SU-DHL-6 (cell line): ENCODE results near the gene ITPKB.
A peak's percentile ranks its signal among the peaks of the same experiment; 100 is the strongest.

Source experiments
- H2AFZ ChIP-seq: fragments of 200-600 bp; sonication (generic); 2 replicates; pipeline ENCODE4 v1.6.1; 2014; ENCODE audit warnings: low read depth, mild to moderate bottlenecking, moderate library complexity, mixed read lengths, antibody characterized with exemption, low read length; ENCODE audit not compliant: severe bottlenecking
- H3F3A ChIP-seq: fragments of 200-600 bp; shearing (Covaris generic); 2 replicates; pipeline ENCODE4 v1.6.0; 2016; ENCODE audit warnings: antibody characterized with exemption, mild to moderate bottlenecking; ENCODE audit not compliant: insufficient read depth
- H3K27ac ChIP-seq: fragments of 200-600 bp; sonication (generic); 2 replicates; pipeline ENCODE4 v1.5.1; 2016; ENCODE audit warnings: low read depth, mild to moderate bottlenecking, low read length, moderate library complexity, mixed read lengths
- H3K27me3 ChIP-seq: fragments of 200-600 bp; sonication (generic), shearing (Covaris generic); 2 replicates; pipeline ENCODE4 v1.6.0; 2014; ENCODE audit warnings: mild to moderate bottlenecking, low read length
- H3K36me3 ChIP-seq: fragments of 200-600 bp; sonication (generic); 2 replicates; pipeline ENCODE4 v1.6.1; 2014; ENCODE audit warnings: mild to moderate bottlenecking, low read length, mixed read lengths
- H3K4me2 ChIP-seq: fragments of 300-600, 200-600 bp; shearing (Covaris generic), sonication (generic); 2 replicates; pipeline ENCODE4 v1.6.0; 2014; ENCODE audit warnings: low read length, low read depth, mild to moderate bottlenecking; ENCODE audit not compliant: poor library complexity, severe bottlenecking
- H3K4me3 ChIP-seq: fragments of 200-600 bp; sonication (generic); 2 replicates; pipeline ENCODE4 v1.5.1; 2014; ENCODE audit warnings: antibody characterized with exemption, low read length, mild to moderate bottlenecking, mixed read lengths; ENCODE audit not compliant: insufficient read depth, poor library complexity, severe bottlenecking
- H3K79me2 ChIP-seq: fragments of 200-600 bp; sonication (generic); 2 replicates; pipeline ENCODE4 v1.6.1; 2014; ENCODE audit warnings: mild to moderate bottlenecking, low read length, moderate library complexity; ENCODE audit not compliant: insufficient read depth
- H3K9ac ChIP-seq: fragments of 200-600 bp; sonication (generic); 2 replicates; pipeline ENCODE4 v1.7.0; 2014; ENCODE audit warnings: mild to moderate bottlenecking, low read length
- H3K9me2 ChIP-seq: fragments of 200-600 bp; sonication (generic); replicated peaks from 2 replicates; pipeline ENCODE4 v1.6.1; 2014; ENCODE audit warnings: low read length; ENCODE audit not compliant: insufficient read depth
- H3K9me3 ChIP-seq: fragments of 200-600 bp; sonication (generic); 2 replicates; pipeline ENCODE4 v1.6.1; 2014; ENCODE audit warnings: low read length, mixed read lengths; ENCODE audit not compliant: insufficient read depth
- H4K20me1 ChIP-seq: fragments of 200-600 bp; sonication (generic); 2 replicates; pipeline ENCODE4 v1.6.1; 2014; ENCODE audit warnings: low read depth, mild to moderate bottlenecking, antibody characterized with exemption, low read length, moderate library complexity, mixed read lengths
- EZH2phosphoT487 ChIP-seq: fragments of 200-600 bp; sonication (generic), shearing (Covaris generic); conservative IDR thresholded peaks from 2 replicates; pipeline ENCODE4 v1.6.1; 2018; ENCODE audit warnings: mild to moderate bottlenecking, antibody characterized with exemption, low read length, moderate library complexity, mixed read lengths
- TF ChIP-seq, protein P1 (sequence below): fragments of 200-600 bp; sonication (generic); IDR thresholded peaks from one replicate; pipeline ENCODE4 v1.5.1; 2017; ENCODE audit warnings: antibody characterized with exemption, mild to moderate bottlenecking, low read length, moderate library complexity; ENCODE audit not compliant: insufficient read depth, poor library complexity, severe bottlenecking

The ITPKB gene

DNA sequence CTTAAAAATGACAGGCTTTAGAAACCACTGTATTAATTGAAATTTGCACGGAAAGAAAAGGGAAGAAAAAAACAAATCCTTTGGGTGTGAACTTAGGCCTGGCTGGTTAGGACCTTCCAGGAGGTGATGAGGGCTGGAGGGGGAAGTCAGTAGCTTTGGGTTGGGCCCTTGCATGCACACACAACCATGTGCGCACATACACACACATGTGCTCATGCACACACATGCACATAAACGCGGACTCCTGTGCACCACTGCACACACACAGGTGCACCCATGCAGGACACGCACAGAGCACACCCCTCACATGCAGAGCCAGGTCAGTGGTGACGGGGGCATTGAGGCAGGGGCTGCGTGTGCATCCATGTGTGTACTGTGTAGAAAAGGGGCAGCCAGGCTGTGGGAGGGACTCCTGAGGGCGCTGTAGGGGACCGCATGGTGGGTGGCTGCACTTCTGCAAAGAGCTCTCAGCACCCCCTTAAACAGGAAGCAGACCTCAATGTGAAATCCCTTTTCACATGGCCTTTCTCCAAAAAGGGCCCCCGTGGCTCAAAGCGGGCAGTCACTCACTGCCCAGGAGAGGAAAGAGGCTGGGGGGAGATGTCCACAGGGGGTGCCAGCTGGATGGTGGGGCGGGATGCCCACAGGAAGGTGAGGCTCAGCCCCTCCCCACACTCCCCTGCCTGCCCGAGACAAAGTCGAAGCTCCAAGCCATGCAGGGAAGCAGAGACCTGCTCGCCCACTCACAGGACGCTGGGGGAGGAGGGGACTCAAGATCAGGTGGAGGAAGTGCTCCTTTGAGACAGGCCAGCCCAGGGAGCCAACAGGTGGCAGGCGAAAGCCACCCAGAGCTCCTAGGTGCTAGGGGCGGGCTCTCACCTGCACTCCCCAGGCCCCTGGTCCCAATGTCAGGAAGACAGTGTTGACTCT lies 95.2 kb downstream of the ITPKB start:
- Histone ChIP-seq H3K4me2 (peak overlapping the region; percentile 39), H3K4me3 (no peak overlapping the region), H3F3A (peaks cover 13% of the 10 kb centered on the region), H3K36me3 (no peaks in the 10 kb centered on the region), H2AFZ (no peak overlapping the region), H3K9me2 (no peaks in the 10 kb centered on the region), H3K27ac (peak overlapping the region; percentile 85), H3K79me2 (no peaks in the 10 kb centered on the region), H3K9ac (peak overlapping the region; percentile 39; the same call in 1 of the 2 replicates), H3K27me3 (no peaks in the 10 kb centered on the region), H4K20me1 (no peaks in the 10 kb centered on the region), H3K9me3 (no peaks in the 10 kb centered on the region)
- TF ChIP-seq EZH2phosphoT487: no peak
- TF ChIP-seq, protein P1, sequence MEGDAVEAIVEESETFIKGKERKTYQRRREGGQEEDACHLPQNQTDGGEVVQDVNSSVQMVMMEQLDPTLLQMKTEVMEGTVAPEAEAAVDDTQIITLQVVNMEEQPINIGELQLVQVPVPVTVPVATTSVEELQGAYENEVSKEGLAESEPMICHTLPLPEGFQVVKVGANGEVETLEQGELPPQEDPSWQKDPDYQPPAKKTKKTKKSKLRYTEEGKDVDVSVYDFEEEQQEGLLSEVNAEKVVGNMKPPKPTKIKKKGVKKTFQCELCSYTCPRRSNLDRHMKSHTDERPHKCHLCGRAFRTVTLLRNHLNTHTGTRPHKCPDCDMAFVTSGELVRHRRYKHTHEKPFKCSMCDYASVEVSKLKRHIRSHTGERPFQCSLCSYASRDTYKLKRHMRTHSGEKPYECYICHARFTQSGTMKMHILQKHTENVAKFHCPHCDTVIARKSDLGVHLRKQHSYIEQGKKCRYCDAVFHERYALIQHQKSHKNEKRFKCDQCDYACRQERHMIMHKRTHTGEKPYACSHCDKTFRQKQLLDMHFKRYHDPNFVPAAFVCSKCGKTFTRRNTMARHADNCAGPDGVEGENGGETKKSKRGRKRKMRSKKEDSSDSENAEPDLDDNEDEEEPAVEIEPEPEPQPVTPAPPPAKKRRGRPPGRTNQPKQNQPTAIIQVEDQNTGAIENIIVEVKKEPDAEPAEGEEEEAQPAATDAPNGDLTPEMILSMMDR: peak; percentile 38

DNA sequence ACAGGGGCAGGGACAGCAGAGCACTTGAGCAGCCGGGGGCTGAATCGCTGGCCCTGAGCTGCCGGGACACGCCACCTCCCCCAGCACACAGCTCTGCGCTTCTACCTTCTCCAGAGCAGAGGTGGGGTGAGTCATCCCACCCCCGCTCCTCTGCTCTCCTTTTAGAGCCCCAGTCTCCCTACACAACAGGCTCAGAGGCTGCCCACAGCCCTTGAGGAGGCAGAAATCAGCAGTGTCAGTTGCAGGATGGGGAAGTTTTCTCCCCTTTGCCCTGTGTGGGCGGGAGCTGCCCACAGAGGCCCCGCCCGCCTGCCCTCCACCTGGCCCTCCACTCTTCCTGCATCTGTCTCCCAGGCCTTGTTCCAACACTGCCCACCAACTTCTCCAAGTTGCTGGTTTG lies 95.9 kb downstream of the ITPKB start:
- Histone ChIP-seq H3K4me2 (peak overlapping the region; percentile 39), H3K36me3 (no peaks in the 10 kb centered on the region), H3K4me3 (no peak overlapping the region), H3K27me3 (no peaks in the 10 kb centered on the region), H2AFZ (no peak overlapping the region), H3K27ac (peak overlapping the region; percentile 85), H3K9ac (peak overlapping the region; percentile 39; the same call in 1 of the 2 replicates), H3K9me2 (no peaks in the 10 kb centered on the region), H4K20me1 (no peaks in the 10 kb centered on the region), H3F3A (peaks cover 13% of the 10 kb centered on the region), H3K9me3 (no peaks in the 10 kb centered on the region), H3K79me2 (no peaks in the 10 kb centered on the region)
- TF ChIP-seq, protein P1: no peak
- no peak for TF ChIP-seq EZH2phosphoT487

DNA sequence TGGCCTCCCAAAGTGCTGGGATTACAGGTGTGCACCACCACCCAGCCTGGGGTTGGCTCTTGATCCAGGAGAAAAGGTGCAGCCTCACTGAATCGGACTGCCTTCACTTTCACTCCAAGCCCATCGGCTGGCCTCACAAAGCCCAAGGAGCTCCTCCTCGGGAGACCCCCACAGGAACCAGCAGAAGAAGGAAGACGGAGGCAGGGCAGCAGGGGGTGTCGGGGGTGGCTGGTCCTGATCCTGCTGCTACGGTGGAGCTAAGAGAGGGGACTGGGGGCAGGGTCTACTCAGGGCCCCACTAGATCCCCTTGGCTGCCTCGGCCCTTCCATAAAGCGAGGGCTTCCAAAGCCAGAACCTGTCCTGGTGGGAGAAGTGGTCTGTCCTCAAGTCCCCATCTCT lies 96.7 kb downstream of the ITPKB start:
- TF ChIP-seq EZH2phosphoT487: no peak
- TF ChIP-seq, protein P1: no peak

More for the DNA sequence above, 96.7 kb downstream of the ITPKB start:
- no peak overlapping the region for H3K4me3 ChIP-seq
- H3K79me2 ChIP-seq: no peaks in the 10 kb centered on the region
- H3K4me2 ChIP-seq: no peak overlapping the region
- peaks cover 13% of the 10 kb centered on the region for H3F3A ChIP-seq
- H3K9me3 ChIP-seq: no peaks in the 10 kb centered on the region
- H3K9me2 ChIP-seq: no peaks in the 10 kb centered on the region
- H3K36me3 ChIP-seq: no peaks in the 10 kb centered on the region
- H4K20me1 ChIP-seq: no peaks in the 10 kb centered on the region
- H2AFZ ChIP-seq: no peak overlapping the region
- no peak overlapping the region for H3K9ac ChIP-seq
- peak overlapping the region; percentile 85; the same call in 1 of the 2 replicates for H3K27ac ChIP-seq
- no peaks in the 10 kb centered on the region for H3K27me3 ChIP-seq
